Skin of body (tissue), 2 donors: Measurements from ENCODE around the gene RHBDD2. TPM values are rescaled to one million over a fixed set of nuclear protein-coding genes. Genes with fewer than 3 reads are reported as not detected.
"Not testable (repeated sequence)": the region's sequence is repeated elsewhere in the genome, so short reads cannot be mapped to it uniquely, and the experiment has no call there.

Experiments used
- DNase-seq: peaks from one replicate; lab custom pipeline; 2025; lab: John Stamatoyannopoulos, UW
- total RNA-seq: library from RNA; depleted of rRNA; stranded (reverse); fragments of >200 nt; gene quantifications from one replicate; pipeline ENCODE4 v1.2.3, GENCODE V29; 2014

The RHBDD2 gene
- 12.0 TPM for total RNA-seq

DNA sequence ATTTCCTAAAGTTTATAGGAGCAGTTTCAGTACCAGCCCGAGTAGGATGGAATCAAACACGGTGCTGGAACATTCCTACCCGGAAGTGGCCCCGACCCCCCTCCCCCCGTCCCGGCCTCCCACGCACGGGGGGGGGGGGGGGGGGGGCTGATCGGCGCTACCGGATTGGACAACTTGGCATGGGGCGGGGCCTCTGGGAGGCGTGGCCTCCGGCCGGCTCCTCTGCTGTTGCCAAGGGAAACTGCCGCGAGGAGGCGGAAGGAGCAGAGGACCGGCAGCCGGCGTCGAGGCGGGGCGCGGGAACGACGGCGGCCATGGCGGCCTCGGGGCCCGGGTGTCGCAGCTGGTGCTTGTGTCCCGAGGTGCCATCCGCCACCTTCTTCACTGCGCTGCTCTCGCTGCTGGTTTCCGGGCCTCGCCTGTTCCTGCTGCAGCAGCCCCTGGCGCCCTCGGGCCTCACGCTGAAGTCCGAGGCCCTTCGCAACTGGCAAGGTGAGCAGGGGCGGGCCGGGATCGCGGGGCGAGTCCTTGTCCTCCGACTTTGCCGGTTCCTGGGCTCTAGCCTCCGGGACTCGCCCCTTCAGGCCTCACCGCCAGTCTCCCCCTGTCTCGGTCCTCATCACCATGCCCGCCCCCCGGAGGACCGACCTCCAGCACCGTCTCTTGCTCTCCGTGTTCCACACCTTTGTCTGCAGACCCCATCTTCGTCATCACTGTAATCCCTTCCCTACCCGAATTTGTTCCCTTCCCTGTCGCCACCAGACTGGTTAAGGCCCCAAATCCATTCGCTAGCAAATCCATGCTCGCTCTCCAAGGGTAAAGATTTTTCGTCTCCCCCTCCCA, at the start of gene RHBDD2:
Gene RHBDD2, plus strand, starts transcription at position 266 of the 843 bp plus-strand sequence. Its CDS starts 49 bp downstream, at position 315.
- DNase-seq = peak; percentile 89

DNA sequence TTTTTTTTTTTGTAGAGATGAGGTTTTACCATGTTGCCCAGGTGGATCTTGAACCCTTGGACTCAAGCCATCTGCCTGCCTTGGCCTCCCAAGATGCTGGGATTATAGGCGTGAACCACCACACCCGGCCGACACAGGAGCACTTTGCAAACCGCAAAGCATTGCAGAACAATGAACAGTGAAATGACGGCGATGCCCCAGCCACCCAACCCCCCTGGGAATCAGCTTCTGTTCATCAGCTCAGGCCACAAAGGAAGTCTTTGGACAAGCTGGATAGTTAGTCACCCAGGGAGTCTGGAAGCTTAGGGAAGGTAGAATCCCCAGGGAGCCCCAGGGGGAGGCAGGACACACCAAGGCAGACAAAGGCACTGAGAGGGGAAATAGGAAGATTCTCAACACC, 49.2 kb upstream of the RHBDD2 start:
- DNase-seq = not testable (repeated sequence)

DNA sequence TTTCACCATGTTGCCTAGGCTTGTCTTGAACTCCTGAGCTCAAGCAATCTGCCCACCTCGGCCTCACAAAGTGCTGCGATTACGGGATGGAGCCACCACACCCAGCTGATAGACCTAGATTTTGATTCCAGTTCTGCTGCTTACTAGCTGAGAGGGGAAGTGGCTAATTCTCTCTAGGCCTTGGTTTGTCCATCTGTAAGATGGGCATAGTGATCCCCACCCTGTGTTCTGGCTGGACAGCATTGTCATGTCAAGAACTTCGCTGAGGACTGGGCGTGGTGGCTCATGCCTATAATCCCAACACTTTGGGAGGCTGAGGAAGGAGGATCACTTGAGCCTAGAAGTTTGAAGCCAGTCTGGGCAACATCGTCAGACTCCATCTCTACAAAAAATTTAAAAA, 47.9 kb upstream of the RHBDD2 start:
- DNase-seq = no peak

DNA sequence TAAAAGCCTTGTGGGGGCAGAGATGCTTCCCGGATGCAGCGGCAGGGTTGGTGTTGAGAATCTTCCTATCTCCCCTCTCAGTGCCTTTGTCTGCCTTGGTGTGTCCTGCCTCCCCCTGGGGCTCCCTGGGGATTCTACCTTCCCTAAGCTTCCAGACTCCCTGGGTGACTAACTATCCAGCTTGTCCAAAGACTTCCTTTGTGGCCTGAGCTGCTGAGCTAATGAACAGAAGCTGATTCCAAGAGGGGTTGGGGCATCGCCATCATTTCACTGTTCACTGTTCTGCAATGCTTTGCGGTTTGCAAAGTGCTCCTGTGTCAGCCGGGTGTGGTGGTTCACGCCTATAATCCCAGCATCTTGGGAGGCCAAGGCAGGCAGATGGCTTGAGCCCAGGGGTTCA, 45.2 kb upstream of the RHBDD2 start:
- not testable (repeated sequence) for DNase-seq

DNA sequence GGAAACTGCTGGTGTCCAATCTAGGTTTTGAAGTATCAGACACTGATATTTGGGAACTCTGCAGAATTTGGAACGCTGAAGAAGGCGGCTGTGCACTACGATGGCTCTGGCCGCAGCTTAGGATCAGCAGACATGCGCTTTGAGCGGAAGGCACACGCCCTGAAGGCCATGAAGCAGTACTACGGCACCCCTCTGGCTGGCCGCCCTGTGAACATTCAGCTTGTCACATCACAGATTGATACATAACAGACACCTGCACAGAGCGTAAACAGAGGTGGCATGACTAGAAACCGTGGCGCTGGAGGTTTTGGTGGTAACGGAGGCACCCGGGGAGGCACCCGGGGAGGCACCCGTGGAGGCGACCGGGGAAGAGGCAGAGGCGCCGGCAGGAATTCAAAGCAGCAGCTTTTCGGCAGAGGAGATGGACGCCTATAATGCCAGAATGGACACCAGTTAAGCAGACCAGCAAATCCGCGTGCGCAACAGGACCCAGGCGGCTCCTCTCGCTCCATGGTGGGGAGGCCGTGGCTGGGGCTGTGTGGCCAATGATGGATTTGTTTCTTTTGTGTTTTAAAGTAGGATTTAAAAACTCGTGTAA, 43.0 kb upstream of the RHBDD2 start:
- no peak for DNase-seq

DNA sequence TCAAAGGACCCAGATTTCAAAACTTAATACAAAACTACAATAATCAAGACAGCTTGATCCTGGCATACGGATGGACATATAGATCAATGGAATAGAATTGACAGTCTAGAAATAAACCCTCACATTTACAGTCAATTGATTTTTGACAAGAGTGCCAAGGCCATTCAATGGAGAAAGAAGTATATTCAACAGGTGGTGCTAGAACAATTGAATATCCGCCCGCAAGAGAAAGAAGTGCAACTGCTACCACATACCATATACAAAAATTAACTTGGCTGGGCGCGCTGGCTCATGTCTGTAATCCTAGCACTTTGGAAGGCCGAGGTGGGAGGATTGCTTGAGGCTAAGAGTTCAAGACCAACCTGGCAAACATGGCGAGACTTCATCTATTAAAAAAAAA, 42.0 kb upstream of the RHBDD2 start:
- DNase-seq = no peak

DNA sequence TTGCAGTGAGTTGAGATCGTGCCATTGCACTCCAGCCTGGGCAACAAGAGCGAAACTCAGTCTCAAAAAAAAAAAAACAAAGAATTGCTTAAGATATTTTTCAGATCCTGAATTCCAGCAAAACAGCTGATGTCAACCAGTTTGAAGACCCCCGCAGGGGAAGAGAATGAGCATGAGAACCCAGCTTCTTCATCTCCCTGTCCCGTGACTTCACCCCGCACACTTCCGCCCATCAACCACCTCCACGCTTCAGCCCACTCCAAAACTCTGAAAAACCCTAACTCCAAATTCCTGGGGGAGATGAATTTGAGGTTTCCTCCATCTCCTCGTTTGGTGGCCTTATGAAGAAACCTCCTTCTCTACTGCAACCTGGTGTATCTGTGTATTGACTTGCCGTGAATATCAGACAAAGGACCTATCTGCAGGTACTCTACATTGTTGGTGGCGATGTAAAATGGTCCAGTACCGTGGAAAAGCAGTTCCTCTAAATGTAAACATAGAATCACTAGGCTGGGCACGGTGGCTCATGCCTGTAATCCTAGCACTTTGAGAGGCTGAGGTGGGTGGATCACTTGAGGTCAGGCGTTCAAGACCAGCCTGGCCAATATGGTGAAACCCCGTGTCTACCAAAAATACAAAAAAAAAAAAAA, 40.4 kb upstream of the RHBDD2 start:
- not testable (repeated sequence) for DNase-seq

DNA sequence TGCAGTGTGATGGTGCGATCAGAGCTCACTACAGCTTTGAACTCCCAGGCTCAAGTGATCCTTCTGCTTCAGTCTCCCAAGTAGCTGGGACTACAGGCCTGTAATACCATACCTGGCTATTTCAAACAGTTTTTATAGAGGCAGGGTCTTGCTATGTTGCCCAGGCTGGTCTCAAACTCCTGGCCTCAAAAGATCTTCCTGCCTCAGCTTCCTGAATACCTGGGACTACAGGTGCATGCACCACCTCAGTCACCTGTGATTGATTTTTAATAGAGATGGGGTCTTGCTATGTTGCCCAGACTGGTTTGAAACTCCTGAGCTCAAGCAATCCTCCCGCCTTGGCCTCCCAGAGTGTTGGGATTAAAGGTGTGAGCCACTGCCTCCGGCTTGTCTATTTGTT, 38.8 kb upstream of the RHBDD2 start:
- no peak for DNase-seq

DNA sequence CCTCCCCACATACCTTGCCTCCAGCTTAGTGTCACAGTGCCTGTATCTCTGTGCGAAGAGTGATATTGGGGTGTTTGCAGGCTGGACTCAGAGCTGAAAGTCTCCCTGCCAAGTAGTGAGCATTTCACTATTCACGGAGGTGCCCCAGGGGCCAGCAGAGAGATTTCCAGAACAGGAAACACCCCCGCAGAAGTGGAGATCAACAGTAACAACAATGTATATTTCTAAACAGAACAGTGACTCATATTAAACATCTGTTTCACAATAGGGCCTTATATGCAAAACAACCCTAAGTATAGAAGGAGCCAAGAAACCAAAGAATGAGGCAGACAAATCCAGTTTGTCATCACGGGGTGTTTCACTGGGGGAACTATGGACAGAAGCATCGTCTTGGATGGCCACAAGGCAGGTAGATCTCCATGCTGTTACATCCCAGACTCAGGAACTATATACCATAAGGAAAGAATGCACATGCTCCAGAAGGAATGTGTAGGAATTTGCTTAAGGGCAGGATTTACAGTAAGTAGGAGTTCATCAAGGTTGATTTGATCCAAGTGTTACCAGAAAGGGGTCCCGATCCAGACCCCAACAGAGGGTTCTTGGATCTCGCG, 35.9 kb upstream of the RHBDD2 start:
- DNase-seq = peak; percentile 85

DNA sequence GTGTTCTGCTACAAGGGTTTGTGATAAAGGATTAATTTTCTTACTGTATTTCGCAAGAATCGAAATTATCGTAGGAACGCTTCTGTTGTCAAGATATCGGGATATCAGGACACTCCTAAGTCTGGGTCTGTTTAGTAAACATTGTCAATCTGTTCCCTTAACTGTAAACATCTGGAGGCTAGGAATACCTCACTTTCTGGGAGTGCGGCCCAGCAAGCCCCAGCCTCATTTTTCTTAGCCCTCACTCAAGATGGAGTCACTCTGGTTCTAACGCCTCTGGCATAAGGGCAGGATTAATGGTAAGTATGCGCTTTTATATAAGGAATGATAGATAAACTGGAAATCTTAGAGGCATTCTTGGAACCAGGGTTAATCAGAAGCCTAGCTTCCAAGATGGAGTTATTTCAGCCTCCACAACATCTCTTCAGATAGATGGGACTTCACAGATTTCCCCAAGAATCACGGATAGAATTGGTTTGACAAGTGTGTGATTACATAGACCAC, 35.2 kb upstream of the RHBDD2 start:
- peak; percentile 23 for DNase-seq

DNA sequence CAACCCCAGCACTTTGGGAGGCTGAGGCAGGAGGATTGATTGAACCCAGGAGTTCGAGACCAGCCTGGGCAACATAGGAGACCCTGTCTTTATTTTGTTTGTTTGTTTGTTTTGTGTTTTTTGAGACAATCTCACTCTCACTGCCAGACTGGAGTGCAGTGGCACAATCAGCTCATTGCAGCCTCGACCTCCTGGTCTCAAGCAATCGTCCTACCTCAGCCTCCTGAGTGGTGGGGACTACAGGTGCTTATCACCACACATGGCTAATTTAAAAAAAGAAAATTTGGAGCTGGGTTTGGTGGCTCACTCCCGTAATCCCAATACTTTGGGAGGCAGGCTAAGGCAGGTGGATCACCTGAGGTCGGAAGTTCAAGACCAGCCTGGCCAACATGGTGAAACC, 34.7 kb upstream of the RHBDD2 start:
- DNase-seq = no peak

DNA sequence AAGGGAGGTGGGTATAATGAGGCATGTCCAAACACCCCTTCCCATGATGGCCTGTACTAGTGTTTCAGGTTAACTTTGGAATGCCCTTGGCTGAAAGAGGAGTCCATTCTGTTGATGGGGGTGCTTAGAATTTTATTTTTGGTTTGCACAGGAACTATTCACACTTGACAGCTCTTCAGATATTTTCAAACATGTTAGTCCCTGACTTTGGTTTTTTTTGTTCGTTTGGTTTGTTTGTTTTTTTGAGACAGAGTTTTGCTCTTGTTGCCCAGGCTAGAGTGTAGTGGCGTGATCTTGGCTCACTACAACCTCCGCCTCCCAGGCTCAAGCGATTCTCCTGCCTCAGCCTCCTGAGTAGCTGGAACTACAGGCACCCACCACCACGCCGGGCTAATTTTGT, 33.7 kb upstream of the RHBDD2 start:
- not testable (repeated sequence) for DNase-seq

DNA sequence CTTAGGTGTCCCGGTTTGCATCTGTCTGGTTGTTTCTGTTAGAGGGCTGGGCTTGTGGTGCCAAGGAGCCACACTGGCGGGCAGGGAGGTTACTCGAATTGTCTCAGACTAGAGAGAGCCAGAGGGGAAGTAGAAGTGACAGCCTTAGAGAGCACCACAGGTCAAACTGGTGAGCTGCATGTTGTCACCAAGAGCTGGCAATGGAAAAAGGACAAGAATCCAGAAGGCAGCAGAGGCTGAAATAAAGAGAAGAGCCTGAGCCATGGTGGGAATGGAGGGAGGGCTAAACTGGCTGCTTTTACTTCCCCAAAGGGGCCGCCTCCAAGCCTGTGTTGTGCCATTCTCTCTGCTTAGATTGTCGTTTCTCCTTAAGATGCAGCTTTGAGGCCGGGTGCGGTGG, 31.1 kb upstream of the RHBDD2 start:
- DNase-seq = no peak

DNA sequence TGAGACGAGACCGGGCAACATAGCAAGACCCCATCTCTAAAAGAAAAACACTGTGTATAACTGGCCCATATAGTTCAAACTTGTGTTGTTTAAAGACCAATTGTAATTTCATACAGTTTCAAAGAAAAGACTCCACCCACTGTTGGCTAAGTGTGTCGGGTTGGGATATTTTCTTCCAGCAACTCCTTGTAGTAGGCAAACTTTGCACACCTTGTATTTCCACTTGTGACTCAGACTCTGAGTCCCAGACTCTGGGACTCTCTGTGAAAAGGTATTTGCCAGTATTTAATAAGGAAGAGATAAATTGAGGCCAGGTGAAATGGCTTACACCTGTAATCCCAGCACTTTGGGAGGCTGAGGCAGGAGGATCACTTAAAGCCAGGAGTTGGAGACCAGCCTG, 29.3 kb upstream of the RHBDD2 start:
- no peak for DNase-seq

DNA sequence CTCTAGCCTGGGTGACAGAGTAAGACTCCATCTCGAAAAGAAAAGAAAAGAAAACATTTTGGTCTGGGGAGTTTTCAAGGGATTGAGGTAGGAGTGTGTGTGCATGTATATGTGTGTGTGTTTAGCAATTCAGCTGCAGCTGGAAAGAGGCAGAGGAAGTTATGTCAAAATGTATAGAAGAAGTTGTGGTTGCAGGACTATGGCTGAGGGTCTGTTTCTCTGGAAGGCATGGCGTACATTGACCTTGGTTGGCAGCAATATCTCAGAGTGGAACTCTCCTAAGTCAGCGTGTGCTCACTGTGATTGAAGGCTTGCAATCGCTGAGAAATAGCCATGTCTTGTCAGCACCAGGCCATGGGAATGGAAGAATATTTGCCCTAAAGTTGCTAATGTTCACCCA, 28.6 kb upstream of the RHBDD2 start:
- DNase-seq = no peak

DNA sequence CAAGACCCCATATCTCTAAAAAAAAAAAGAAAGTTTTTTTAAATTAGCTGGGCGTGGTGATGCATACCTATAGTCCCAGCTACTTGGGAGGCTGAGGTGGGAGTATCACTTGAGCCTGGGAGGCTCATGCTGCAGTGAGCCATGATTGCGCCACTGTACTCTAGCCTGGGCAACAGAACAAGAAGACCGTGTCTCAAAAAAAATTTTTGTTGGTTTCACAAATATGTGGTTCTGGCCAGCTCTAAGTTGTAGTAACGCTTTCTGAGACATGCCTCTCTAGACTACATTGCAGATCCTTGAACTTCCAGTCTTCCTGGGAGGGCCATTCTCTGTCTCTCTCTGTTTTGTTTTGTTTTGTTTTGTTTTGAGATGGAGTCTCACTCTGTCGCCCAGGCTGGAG, 24.6 kb upstream of the RHBDD2 start:
- no peak for DNase-seq

DNA sequence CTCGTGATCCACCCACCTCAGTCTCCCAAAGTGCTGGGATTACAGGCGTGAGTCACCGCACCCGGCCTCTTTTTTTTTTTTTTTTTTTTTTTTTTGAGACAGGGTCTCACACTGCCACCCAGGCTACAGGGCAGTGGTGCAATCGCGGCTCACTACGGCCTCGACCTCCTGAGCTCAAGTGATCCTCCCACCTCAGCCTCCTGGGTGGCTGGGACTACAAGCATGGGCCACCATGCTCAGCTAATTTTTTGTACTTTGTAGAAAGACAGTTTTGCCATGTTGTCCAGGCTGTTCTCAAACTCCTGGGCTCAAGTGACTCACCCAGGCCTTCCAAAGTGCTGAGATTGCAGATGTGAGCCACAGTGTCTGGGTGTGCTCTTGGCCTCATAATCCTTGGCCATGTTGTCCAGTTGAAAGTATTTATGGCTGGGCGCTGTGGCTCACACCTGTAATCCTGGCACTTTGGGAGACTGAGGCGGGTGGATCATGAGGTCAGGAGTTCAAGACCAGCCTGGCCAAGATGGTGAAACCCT, 24.0 kb upstream of the RHBDD2 start:
- DNase-seq = not testable (repeated sequence)

DNA sequence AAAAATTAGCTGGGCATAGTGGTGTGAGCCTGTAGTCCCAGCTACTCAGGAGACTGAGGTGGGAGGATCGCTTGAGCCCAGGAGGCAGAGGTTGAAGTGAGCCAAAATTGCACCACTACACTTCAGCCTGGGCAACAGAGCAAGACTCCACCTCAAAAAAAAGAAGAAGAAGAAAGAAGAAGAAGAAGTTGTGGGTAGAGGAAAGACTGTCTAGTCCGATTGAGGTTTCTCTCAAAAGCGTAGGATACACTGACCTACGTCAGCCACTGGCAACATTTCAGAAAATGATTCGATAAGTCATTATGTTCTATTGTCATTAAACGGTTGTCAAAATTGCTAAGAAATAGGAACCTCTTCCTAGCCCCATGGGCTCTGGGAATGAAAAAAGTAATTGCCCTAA, 22.3 kb upstream of the RHBDD2 start:
- DNase-seq = no peak

DNA sequence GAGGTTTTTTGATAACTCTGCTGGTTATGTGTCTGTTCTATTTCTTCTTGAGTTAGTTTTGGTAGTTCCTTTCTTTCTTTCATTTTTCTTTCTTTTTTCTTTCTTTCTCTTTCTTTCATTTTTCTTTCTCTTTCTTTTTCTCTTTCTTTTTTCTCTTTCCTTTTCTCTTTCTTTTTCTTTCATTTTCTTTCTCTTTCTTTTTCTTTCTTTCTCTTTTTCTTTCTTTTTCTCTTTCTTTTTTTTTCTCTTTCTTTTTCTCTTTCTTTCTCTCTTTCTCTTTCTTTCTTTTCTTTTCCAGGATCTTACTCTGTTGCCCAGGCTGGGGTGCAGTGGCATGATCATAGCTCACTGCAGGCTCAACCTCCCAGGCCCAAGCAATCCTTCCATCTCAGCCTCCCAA, 20.4 kb upstream of the RHBDD2 start:
- no peak for DNase-seq

DNA sequence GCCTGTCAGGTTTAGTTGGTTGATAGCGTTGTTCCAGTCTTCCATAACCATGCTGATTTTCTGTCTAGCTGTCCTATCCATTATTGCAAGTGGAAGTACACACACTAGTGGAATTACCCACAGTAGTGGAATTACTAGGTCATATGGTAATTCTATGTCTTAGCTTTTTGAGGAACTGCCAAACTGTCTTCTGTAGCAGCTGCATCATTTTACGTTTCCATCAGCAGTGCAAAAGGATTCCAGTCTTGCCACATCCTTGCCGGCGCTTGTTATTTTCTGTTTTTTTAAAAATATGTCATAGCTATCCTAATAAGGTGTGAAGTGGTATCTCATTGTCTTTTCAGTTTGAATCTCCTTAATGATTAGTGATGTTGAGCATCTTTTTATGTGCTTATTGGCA, 17.2 kb upstream of the RHBDD2 start:
- DNase-seq = peak; percentile 12

DNA sequence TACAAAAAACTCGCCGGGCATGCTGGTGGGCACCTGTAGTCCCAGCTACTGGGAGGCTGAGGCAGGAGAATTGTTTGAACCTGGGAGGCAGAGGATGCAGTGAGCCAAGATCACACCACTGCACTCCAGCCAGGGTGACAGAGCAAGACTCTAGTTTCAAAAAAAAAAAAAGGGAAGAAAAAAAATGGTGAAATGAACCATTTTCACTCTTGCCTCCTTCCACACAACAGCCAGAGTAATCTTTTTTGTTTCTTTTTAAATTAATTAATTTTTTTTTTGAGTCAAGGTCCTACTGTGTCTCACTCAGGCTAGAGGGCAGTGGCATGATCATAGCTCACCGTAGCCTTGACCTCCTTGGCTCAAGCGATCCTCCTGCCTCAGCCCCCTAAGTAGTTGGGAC, 14.6 kb upstream of the RHBDD2 start:
- not testable (repeated sequence) for DNase-seq

DNA sequence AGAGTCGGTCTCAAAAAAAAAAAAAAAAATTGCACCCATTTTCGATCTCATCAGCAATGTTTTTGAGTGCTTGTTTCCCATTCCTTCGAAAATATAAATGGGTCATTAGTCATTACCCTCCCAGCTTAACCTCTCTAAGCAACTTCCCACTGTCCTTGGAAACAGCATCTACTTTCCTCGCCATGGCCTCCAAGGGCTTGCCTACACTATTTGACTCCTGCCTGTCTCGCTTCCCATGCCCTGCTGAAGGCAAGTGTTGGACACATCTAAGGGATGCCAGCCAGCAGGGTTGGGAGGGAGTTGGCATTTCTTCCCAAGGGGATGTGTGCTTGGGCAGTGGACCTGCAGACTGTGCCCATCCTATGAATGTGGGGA, 12.7 kb upstream of the RHBDD2 start:
- no peak for DNase-seq
